Type B pancreatic cell (in vitro differentiated cells): Measurements from ENCODE around the gene SZRD1. TPM values are rescaled to one million over a fixed set of nuclear protein-coding genes. Genes with fewer than 3 reads are reported as not detected.
"Not testable (repeated sequence)": the region's sequence is repeated elsewhere in the genome, so short reads cannot be mapped to it uniquely, and the experiment has no call there.

ENCODE experiments used
- DNase-seq: peaks from one replicate; pipeline ENCODE4 v3.0.0; 2021; ENCODE audit warnings: mixed read lengths; ENCODE audit not compliant: unreplicated experiment; ENCODE audit errors: extremely low spot score
- H3K27ac Mint-ChIP-seq: 2 replicates; pipeline ENCODE4 v1.8.0; 2021; ENCODE audit warnings: mild to moderate bottlenecking, mixed read lengths
- H3K27me3 Mint-ChIP-seq: 2 replicates; pipeline ENCODE4 v1.8.0; 2021; ENCODE audit warnings: mixed read lengths
- H3K36me3 Mint-ChIP-seq: 2 replicates; pipeline ENCODE4 v1.8.0; 2021; ENCODE audit warnings: mixed read lengths
- H3K4me1 Mint-ChIP-seq: one replicate; pipeline ENCODE4 v1.8.0; 2021; ENCODE audit warnings: mixed read lengths; ENCODE audit not compliant: unreplicated experiment
- H3K4me3 Mint-ChIP-seq: 2 replicates; pipeline ENCODE4 v1.8.0; 2021; ENCODE audit warnings: mild to moderate bottlenecking, mixed read lengths
- H3K9me3 Mint-ChIP-seq: 2 replicates; pipeline ENCODE4 v1.8.0; 2021; ENCODE audit warnings: mixed read lengths
- CTCF ChIP-seq: fragments of 200-600 bp; sonication (generic); conservative IDR thresholded peaks from 2 replicates; pipeline ENCODE4 v1.5.0; 2021; ENCODE audit warnings: antibody characterized with exemption, mild to moderate bottlenecking
- total RNA-seq: library from RNA; stranded (reverse); gene quantifications from 2 replicates; pipeline ENCODE4 v1.2.1, GENCODE V29; 2021; ENCODE audit warnings: low replicate concordance

SZRD1 gene
- total RNA-seq, 1 donor from 2014 or later: 127 TPM

- H3K36me3 Mint-ChIP-seq: no peaks in the 10 kb centered on the region
- no peak for TF ChIP-seq CTCF
- no peaks in the 10 kb centered on the region for H3K9me3 Mint-ChIP-seq
- peak overlapping the region; percentile 15 for H3K27ac Mint-ChIP-seq
- H3K4me3 Mint-ChIP-seq: peak overlapping the region; percentile 6
- H3K27me3 Mint-ChIP-seq: no peaks in the 10 kb centered on the region
- no peak for DNase-seq
- H3K4me1 Mint-ChIP-seq: peaks cover 11% of the 10 kb centered on the region
Observed at GRCh38 chr1:16354619-16355018, 12.4 kb upstream of the SZRD1 start.

- H3K27me3 Mint-ChIP-seq: no peaks in the 10 kb centered on the region
- H3K27ac Mint-ChIP-seq: no peak overlapping the region
- no peaks in the 10 kb centered on the region for H3K36me3 Mint-ChIP-seq
- no peaks in the 10 kb centered on the region for H3K9me3 Mint-ChIP-seq
- DNase-seq: no peak
- H3K4me3 Mint-ChIP-seq: no peak overlapping the region
- no peaks in the 10 kb centered on the region for H3K4me1 Mint-ChIP-seq
- no peak for TF ChIP-seq CTCF
Observed at GRCh38 chr1:16356867-16357266, 10.2 kb upstream of the SZRD1 start.

GRCh38 chr1:16365146-16365498, 1.9 kb upstream of the SZRD1 start:
- not testable (repeated sequence) for H3K36me3 Mint-ChIP-seq, DNase-seq, H3K9me3 Mint-ChIP-seq, H3K4me3 Mint-ChIP-seq, H3K27me3 Mint-ChIP-seq, H3K27ac Mint-ChIP-seq
- peaks cover 25% of the 10 kb centered on the region for H3K4me1 Mint-ChIP-seq

GRCh38 chr1:16367258-16367967, 371 bp downstream of the SZRD1 start:
- peak; percentile 79 for DNase-seq
- H3K4me1 Mint-ChIP-seq: peaks cover 30% of the 10 kb centered on the region
- no peaks in the 10 kb centered on the region for H3K27me3 Mint-ChIP-seq
- peaks cover 1% of the 10 kb centered on the region for H3K36me3 Mint-ChIP-seq
- TF ChIP-seq CTCF: peak; percentile 11
- H3K4me3 Mint-ChIP-seq: peak overlapping the region; percentile 96
- peak overlapping the region; percentile 99 for H3K27ac Mint-ChIP-seq
- peaks cover 5% of the 10 kb centered on the region for H3K9me3 Mint-ChIP-seq

- Mint-ChIP-seq H3K9me3 (peaks cover 5% of the 10 kb centered on the region), H3K4me3 (peak overlapping the region; percentile 96), H3K36me3 (peaks cover 8% of the 10 kb centered on the region), H3K4me1 (peaks cover 34% of the 10 kb centered on the region), H3K27me3 (no peaks in the 10 kb centered on the region), H3K27ac (peak overlapping the region; percentile 99)
- DNase-seq: no peak
- TF ChIP-seq CTCF: no peak
Observed at GRCh38 chr1:16367968-16368890, 1.2 kb downstream of the SZRD1 start.

GRCh38 chr1:16369821-16370220, 2.8 kb downstream of the SZRD1 start:
- Mint-ChIP-seq H3K27ac (no peak overlapping the region), H3K4me3 (no peak overlapping the region), H3K9me3 (peaks cover 5% of the 10 kb centered on the region), H3K4me1 (peaks cover 43% of the 10 kb centered on the region), H3K36me3 (peaks cover 8% of the 10 kb centered on the region), H3K27me3 (no peaks in the 10 kb centered on the region)
- TF ChIP-seq CTCF: no peak
- no peak for DNase-seq
